Skin epidermis (tissue), 12 donors: ENCODE results near the gene CCKAR.

Source experiments
- H3K27ac ChIP-seq, 21 experiments: fragments of 200-600 bp; sonication (generic) in 11 of 21; one replicate each; pipeline ENCODE4 v1.5.0; 2020; ENCODE audit warnings: mild to moderate bottlenecking in 3 of 21, inconsistent platforms in 2 of 21, moderate library complexity in 2 of 21
- H3K4me3 ChIP-seq, 7 experiments: fragments of 200-600 bp; sonication (generic) in 2 of 7; one replicate each; pipeline ENCODE4 v1.5.0; 2020; ENCODE audit warnings: inconsistent platforms in 2 of 7, mild to moderate bottlenecking in 2 of 7, moderate library complexity in 1 of 7

CCKAR gene

DNA sequence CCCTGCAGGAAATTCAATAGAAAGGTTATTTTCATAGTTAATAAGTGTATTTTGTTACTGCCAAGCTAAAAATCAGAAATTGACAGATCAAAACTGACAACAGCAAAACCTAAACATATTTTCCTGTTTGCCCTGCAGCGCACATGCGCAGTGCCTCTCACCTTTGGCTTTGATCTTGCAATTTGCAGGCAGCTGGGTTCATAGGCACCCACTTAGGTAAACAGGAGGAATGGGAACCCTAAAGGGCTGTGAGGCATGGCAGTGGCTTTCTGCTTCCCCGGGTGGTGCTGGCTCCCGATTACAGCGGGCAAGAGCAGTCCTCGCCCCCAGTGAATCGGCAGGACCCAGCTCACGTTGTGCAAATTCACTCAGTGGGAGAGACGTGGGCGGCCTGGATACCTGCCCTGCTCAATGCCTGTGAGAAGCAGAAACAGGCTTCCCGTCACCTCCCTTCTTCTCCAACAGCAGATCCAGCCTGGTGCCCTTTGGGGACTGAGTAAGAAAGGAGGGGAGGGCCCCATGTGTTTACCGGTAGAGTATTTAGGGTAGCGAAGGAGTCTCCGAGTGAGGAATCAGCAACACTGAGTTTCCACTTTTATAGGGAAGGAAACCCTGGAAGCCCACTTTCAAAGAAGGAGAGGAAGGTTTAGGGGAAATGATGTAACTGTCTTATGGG is 25.7 kb downstream of the CCKAR start:
- no peak overlapping the region for H3K27ac ChIP-seq
- H3K4me3 ChIP-seq: no peak overlapping the region

DNA sequence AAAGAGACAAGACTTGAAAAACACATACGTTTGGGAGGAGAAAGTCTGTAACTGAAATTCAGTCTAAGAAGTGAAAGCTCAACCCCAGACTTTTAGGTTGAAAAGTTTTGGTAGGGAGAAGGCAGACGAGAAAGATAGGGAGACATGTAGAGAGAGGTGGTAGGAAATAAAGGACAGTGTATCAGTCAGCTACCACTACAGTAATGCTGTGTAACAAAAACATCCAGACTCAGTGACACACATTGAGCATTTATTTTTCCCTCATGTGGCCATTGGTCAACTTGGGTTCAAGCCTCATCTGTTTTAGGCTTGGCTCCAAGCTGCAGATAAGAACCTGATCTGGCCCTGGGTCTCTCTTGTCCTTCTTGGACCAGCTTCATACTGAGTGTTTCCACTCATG is 26.9 kb downstream of the CCKAR start:
- Histone ChIP-seq H3K27ac (no peak overlapping the region), H3K4me3 (no peak overlapping the region)

DNA sequence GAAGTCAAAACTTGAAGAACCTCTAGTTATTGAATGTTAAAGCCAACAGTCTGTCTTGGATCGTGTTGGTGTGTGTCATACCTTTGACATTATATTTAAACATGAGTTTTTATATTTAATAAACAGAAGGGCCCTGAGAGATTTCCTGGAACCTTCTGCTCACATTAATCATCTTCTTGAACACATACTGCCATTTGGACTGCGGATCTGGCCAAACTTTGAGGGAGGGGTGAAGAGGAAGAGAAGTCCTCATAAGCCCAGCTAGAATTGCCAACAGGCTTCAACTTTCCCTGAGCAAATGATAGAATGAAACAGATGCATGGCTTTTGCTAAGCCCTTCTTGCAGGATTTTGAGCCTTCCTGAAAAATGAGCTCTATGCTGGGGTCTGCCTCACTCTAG is 27.4 kb downstream of the CCKAR start:
- no peak overlapping the region for H3K27ac ChIP-seq
- H3K4me3 ChIP-seq: no peak overlapping the region

DNA sequence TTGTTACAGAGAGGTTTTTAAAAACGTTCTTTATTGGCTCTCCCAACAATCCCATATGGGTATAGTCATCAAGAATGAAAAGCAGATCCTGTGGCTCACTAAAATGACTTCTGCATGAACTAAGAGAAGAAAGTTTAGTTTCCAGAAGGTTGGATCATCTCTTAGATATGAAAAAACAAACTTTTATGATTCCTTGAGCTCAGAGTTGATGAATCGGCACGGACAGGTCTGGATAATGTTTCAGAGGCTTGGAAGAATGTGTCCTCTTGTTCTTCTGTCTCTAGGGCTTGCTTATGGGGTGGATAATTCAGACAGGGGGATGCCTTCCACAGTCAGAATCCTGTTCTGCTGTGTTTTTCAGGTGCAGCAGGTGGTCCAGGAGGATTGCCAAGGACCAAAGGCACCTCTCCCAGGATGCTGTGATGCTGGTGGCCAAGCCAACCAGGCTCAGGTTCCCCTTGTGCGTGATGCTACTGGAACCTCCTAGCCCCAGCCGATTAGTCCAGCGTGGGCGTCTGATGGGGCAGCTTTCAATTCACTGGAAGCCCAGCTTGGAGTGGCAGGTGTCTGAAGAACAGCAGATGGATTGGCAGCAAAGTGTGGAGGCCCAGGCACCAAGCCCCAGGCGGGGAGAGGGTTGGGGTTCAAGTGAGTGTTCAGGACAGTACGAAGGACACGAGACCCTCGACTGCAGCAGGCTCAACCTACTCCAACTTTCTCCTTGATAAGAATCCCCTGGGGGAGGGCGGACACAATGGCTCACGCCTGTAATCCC is 30.3 kb downstream of the CCKAR start:
- Histone ChIP-seq H3K4me3 (no peak overlapping the region), H3K27ac (no peak overlapping the region)

DNA sequence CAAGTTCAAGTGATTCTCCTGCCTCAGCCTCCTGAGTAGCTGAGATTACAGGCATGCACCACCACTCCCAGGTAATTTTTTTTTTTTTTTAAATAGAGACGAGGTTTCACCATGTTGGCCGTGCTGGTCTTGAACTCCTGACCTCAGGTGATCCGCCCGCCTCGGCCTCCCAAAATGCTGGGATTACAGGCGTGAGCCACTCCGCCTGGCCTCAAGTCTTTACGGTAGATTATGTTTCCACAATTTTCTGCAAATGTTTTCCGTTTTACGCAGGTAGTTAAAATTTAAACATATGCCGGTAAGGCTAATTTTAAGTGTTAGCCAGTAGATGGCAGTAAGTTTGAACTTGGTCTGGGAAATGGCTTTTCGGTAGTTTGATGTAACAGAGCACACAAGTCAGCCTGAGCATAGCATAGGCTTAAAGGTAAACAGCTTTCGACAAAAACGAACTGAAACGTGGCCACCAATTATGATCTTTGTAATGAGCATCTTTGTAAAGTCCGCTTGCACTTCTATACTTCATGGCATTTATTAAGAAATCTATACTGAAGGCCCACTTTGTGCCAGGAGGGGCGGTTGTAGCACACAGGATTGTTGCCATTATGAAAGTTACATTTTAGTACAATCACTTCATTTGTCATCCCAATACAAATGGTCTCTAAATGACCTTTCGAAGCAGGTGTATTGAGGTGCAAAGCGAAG is 31.1 kb downstream of the CCKAR start:
- H3K27ac ChIP-seq: no peak overlapping the region
- H3K4me3 ChIP-seq: no peak overlapping the region

DNA sequence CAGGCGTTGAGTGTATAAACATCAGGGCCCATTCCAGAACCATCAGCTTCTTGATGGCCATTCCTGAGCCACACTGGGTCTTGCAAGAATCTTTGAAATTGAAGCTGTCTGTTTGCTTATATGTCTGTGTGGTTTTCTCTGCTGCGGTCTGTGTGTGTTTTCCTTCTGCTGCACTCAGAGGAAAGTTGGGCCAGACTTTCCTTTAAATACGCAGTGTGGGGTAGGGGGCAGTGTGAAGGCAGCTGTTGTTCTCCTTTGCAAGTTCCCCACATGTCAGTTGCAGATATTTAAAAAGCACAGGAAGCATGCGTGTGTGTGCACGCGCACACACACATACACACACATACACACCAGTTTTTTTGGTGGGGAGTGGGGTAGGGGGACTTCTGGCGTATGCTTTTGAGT is 32.1 kb downstream of the CCKAR start:
- Histone ChIP-seq H3K27ac (no peak overlapping the region), H3K4me3 (no peak overlapping the region)

DNA sequence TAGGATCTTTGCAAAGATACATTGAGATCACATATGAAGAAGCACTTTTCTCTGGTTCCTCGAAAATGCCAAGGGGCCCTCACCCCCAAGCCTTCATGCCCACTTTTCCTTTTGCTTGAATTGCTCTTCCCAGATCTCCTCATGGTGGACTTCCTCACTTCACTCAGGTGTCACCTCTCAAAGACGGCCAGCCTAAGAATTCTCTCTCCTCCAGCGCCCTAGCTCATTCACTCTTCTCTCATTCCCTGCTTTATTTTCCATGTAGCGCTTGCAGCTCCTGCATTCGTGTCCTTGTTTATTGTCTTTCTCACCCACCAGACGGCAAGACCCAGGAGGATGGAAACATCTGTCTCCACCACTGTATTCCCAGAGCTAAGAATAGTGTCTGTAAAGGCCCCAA is 32.9 kb downstream of the CCKAR start:
- H3K4me3 ChIP-seq: no peak overlapping the region

DNA sequence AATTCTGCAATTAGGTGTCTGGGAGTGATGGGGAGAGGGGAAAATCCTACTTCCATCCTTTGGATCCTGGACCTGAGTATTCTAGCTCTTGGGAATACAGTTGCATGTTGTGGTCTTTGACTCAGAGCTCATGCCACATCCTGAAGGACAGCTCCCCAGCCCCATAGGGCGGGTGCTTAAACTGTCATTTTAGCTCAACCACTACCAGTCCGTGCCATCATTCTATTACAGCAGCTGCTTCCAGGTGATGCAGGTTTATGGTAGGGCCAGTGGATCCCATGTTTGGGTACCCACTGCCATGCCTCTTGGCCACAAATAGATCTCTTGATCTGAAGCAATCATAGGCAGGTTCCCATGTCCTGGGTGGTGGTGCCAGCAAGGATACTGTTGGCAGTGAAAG is 34.7 kb downstream of the CCKAR start:
- Histone ChIP-seq H3K27ac (no peak overlapping the region), H3K4me3 (no peak overlapping the region)

More for the DNA sequence above, 32.9 kb downstream of the CCKAR start:
- H3K27ac ChIP-seq: no peak overlapping the region

DNA sequence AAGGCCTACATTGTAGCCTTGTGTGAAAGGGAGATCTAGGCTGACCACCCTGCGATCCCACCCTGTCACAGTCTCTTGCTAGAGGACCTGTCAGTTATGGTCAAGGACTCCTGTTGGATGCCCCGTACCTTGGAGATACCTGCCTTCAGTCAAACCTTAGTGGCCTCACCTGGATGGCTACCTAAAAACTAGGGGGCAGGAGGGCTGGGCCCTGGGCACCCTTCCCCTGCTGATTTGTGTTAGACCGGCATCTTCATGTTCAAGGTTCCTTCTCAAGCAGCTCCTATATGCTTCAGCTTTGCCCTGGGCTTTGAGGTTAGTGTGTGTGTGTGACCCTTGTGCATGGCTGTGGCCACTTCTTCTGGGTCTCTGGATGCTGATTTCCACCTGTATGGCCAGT is 35.3 kb downstream of the CCKAR start:
- H3K27ac ChIP-seq: no peak overlapping the region
- no peak overlapping the region for H3K4me3 ChIP-seq

DNA sequence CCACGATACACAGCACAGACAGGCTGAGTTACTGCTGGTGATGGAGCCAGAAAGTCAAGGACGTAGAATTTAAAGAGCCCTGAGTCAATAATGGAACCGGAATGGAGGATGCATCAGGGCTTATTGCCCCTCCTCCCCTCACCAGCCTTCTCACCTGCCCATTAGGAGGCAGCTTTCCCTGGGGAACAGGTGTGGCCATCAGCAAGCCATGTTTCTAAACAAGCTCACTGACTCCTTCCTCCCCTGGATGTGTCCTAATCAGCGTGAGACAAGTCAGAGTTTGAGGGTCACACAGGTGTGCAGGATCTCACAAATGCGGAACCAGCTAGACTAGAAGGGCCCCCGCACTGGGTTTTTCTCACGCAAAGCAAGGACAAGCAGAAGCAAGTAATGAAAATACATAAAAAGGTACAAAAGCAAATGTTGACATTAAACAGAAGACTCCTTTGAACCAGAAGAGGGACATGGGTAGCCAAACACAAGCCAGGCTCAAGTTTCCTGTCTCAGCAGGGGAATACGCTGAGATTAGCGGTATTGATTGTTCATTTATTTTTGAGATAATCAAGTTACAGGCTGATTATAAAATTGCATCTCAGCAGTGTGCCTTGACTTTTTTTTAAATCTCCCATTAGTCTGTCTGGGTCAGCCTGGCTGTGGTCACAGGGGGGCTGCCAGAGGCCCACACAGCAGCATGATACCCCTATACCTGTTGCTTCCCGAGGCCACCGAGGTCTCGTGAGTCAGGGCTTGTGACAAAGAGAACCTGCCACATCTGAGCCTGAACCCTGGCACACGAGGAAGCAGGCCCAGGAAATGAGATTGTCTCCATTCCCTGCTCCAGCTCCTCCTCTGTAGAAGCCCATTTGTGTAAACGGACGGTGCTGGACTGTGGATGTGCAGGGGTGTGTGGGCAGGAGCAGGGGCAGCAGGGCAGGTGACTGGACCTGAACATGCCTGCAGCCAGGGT is 37.4 kb downstream of the CCKAR start:
- no peak overlapping the region for H3K27ac ChIP-seq
- no peak overlapping the region for H3K4me3 ChIP-seq

DNA sequence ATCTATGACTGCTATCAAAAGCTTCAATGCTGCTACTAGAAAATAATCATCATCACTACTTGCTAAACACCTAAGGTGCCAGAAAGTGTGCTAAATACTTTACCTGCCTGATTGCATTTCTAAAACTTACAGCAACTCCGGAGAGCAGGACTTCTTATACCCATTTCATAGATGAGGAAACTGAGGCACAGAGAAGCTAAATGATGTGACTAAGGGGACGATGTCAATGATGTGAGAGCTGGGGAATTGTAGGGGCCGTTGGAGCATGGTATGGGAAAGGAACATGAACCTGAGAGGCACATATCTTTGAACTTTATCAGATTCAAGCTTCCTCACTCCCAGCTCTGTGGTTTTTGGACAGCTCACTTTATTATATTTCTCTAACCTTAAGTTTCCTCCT is 38.7 kb downstream of the CCKAR start:
- Histone ChIP-seq H3K4me3 (no peak overlapping the region), H3K27ac (no peak overlapping the region)

DNA sequence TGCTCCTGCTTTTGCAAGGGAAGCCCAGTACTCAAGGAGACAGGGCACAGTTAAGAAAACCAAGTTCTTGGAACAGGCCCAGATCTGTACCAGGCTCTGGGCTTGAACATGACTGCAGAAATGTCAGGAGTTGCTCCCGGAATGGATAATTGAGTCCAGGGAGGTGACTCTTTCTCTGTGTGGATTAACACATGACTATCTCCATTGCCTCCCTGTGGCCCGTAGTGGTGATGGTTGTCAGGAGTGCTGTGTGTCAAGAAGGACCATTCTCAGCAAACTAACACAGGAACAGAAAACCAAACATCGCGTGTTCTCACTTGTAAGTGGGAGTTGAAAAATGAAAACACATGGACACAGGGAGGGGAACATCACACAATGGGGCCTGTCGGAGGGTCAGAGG is 39.9 kb downstream of the CCKAR start:
- Histone ChIP-seq H3K27ac (no peak overlapping the region), H3K4me3 (no peak overlapping the region)

DNA sequence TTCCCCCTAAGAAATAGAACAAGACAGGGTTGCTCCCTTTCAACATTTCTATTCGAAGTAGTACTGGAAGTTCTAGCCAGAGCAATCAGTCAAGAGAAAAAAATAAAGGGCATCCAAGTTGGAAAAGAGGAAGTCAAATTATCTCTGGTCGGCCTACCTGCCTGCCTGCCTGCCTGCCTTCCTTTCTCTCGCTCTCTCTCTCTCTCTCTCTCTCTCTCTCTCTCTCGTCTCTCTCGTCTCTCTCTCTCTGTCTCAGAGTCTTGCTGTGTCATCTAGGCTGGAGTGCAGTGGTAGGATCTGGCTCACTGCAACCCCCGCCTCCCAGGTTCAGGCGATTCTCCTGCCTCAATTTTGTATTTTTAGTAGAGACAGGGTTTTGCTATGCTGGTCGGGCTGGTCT is 42.9 kb downstream of the CCKAR start:
- Histone ChIP-seq H3K27ac (no peak overlapping the region), H3K4me3 (no peak overlapping the region)

DNA sequence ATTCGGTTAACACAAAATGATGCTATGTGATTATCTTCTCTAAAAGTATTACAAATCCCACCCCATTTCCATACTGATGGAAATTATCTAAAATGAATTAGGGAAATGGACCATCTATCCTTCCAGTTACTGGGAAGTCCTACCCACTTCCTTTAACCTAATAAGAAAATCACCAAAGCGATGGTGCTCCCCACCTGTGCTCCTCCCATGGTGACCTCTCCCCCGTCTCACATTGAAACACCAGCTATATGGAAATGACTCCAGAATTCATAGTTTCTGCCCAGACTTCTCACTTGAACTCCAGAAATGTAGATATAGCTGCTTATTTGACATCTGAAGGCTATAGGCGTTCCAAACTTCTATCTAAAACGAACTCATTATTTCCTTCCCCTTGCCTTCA is 48.5 kb downstream of the CCKAR start:
- Histone ChIP-seq H3K27ac (no peak overlapping the region), H3K4me3 (no peak overlapping the region)

DNA sequence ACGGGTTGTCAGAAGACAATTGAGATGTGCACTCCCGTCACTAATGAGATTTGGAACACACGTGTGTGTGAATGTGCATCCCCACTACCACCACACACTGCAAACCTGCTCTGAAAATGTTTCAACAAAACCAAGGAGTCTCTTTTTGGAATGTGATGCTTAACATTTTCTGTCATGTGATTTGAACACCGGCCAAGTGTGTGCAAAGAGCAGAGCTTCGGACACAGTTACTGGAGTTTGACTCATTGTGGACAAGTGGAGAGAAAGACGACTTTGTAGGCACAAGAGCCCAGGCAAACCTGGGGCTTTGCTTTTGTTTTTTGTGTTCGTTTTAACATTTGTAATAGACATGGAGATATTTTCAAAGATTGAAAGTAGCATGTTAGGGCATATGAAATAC is 49.2 kb downstream of the CCKAR start:
- Histone ChIP-seq H3K4me3 (no peak overlapping the region), H3K27ac (no peak overlapping the region)

DNA sequence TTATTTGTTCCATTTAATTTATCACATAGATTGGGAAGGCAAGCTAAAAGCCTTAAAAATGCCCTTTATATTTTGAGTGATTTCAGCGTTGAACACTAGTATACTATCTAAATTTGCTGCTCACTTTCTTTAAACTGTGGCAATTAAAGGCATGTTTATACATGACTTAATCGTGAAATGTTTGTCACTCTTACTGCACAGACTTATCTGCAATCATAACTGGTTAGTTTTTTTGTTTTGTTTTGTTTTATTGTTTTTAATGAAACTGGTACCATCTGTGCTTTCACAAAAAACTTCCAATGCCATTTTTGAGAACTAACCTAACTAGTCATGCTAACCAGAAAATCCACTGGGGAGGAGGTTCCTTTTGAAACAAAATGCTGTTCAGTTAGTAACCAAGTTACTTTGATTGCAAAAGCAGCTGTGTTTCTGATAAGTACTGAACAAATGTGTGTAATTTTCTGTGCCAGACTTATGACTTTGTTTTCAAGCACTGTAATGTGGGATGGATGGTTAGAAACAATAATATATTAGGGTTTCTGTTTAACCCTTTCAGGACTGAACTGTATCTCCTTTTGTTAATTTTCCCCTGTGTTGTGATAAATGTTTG is 56.1 kb downstream of the CCKAR start:
- Histone ChIP-seq H3K4me3 (no peak overlapping the region), H3K27ac (peak overlapping the region in 1 of 21 experiments; percentile 56)

DNA sequence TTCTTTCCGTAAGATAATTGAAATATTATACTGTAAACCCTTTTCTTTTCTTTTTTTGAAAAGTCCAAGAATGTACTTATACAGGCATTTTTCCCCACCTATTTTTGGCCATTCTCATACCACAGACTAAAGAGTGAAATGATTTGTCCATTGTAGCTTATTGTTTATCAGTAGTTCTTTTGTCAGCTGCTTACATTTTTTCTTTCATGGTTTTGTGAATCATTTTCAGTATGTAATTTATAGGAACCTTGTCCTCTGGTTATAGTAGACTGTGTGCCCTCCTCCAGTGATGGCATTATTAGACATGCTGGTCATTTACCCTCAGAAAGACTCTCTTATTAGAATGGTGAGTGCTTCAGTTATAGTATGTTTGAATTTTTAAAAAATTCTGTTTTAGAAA is 56.7 kb downstream of the CCKAR start:
- H3K27ac ChIP-seq: peak overlapping the region in 1 of 21 experiments; percentile 56

DNA sequence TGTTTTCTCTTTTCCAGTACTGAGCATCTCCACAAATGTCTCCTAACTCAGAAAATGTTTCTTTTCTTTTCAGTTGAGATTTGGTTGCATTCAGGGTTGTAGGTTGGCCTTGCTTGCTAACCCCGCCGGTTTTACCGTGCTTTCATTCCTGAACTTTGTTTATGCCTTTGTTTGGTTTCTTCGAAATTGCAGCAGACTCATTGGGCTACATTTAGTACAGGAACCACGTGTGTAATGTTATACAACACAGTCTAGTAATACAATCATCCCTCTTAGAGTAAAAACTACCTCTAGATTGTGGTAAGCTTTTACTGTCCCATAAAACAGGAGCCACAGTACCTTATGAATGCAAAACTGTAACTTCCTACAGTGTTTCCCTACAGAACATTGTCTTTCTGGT is 57.9 kb downstream of the CCKAR start:
- no peak overlapping the region for H3K4me3 ChIP-seq
- H3K27ac ChIP-seq: peak overlapping the region in 3 of 21 experiments; percentile 2 to 36 (median 32)

More for the DNA sequence above, 56.7 kb downstream of the CCKAR start:
- H3K4me3 ChIP-seq: no peak overlapping the region

DNA sequence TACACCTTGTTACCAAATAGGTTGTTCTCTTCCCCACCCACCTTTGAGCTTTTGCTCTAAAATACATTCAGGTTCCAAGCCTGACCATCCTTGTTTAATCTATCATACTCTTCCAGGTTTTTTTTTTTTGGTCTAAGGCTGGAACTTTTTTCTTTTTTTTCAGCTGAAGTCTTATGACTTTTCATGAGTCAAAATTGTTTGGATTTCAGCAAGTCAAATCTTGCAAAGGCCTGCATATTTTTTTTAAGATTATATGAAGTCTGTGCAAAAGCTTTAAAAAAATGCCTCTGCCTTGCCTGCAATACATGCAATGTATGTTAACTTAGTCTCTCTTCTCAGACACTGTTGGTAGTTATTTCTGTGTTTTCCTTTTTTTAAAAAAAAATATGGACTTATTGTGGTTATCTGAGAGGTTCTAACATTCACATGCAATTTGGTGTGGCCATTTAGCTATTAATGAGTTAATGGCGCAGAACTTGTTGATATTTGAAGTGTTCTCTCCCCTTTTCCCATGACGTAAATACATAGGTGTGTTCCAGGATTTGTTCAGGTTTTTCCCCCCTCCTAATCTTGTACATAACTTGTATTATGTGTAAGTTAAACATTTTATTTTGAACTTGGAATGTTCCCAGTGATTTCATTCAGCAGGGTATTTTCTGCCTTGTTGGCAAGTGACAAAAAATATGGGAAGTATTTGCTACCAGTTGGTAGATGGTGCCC is 58.7 kb downstream of the CCKAR start:
- Histone ChIP-seq H3K27ac (peak overlapping the region in 1 of 21 experiments; percentile 21), H3K4me3 (no peak overlapping the region)
